SK-N-SH treated with all-trans-retinoic acid at 6 μM for 48 hours (cell line): Measurements from ENCODE around the gene IL6.

Experiments used
- TOX ChIP-seq: fragments of 250-450 bp; sonication (Bioruptor Pico); IDR thresholded peaks from 2 replicates; pipeline ENCODE4 v1.8.0; 2021; ENCODE audit warnings: mild to moderate bottlenecking, moderate library complexity, borderline replicate concordance
- TSHZ2 ChIP-seq: fragments of 250-450 bp; sonication (Bioruptor Pico); IDR thresholded peaks from 2 replicates; pipeline ENCODE4 v1.5.0; 2020; ENCODE audit warnings: mild to moderate bottlenecking, moderate library complexity

- no peak for TF ChIP-seq TSHZ2 (CRISPR knock-in tag)
- TF ChIP-seq TOX, result no peak
These were observed 49.3 kb upstream of the IL6 start for GRCh38 chr7:22677680-22678079.
